ENCODE results near the gene CLTC. TPM values are rescaled to one million over a fixed set of nuclear protein-coding genes. Genes with fewer than 3 reads are reported as not detected.

The CLTC gene
- polyA plus RNA-seq, 1 donor: 183 TPM

DNA sequence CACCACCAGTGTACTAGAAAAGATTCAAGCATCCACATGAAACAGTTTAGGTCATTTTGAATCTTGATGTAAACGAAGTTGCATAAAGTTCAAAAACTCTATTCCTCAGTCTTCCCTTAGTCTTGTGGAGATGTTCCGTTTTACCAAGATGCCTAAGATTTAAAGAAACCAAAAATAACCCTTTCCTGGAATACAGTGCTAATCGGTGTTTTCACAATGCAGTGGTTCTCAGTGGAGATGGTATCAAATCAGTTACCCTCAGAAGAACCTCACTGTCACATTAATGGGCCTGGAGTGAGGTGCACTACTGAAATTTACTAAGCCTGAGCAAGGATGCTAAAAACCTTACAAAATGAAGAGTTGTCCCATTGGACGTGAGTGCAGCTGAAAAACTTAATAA is 78.4 kb downstream of the CLTC start:
- H3K27ac ChIP-seq (ENCODE audit: low read length): no peak overlapping the region
- WGBS (ENCODE audit: insufficient coverage, low lambda C conversion rate): 67% methylated on average over 1 of the region's 4 CpGs
- H3K4me1 ChIP-seq (ENCODE audit: control insufficient read depth, insufficient read depth, low read length): peaks cover 12% of the 10 kb centered on the region
- H3K9me3 ChIP-seq (ENCODE audit: control insufficient read depth, low read depth, low read length): no peaks in the 10 kb centered on the region
- H3K27me3 ChIP-seq (ENCODE audit: control insufficient read depth, insufficient read depth, low read length): no peaks in the 10 kb centered on the region
- no peak for DNase-seq
- no peak overlapping the region for H3K4me3 ChIP-seq (ENCODE audit: low read length)
- peaks cover 69% of the 10 kb centered on the region for H3K36me3 ChIP-seq (ENCODE audit: control insufficient read depth, insufficient read depth, low read length)

DNA sequence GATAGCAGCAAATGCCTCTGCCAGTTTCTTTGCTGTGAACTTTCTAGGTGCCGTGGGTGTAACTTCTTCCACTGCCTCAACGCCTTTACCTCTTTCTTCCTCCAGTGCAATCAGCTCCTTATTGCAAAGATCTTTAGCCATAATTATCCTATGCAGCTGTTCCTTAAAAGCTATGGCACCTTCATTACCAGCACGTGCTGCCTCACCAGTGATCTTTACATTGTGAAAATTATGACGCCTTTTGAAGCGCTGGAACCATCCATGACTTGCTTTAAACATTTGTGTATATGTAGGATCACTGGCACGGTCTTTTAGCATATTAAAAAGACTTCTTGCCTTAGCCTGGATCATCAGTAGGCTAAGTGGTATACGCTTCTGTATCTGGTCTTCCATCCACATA is 79.5 kb downstream of the CLTC start:
- Histone ChIP-seq H3K4me1 (ENCODE audit: control insufficient read depth, insufficient read depth, low read length) (peaks cover 12% of the 10 kb centered on the region), H3K36me3 (ENCODE audit: control insufficient read depth, insufficient read depth, low read length) (peaks cover 60% of the 10 kb centered on the region), H3K27ac (ENCODE audit: low read length) (no peak overlapping the region), H3K9me3 (ENCODE audit: control insufficient read depth, low read depth, low read length) (no peaks in the 10 kb centered on the region), H3K27me3 (ENCODE audit: control insufficient read depth, insufficient read depth, low read length) (no peaks in the 10 kb centered on the region), H3K4me3 (ENCODE audit: low read length) (no peak overlapping the region)
- 100% methylated on average over 1 of the region's 7 CpGs for WGBS (ENCODE audit: insufficient coverage, low lambda C conversion rate)
- DNase-seq: no peak

DNA sequence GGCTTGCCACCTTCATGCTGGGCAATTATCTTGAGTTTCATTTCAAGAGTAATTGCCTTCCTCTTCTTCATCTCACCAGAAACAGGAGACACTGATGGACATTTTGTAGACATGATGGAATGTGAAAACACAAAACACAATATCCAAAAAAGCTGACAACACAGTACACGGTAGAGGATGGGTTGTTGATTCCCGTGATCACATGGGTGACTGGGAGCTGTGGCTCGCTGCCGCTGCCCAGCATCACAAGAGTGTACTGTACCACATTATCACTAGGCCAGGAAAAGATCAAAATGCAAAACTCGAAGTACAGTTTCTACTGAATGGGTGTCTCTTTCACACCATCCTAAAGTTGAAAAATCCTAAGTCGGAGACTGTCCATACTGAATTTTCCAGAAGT is 80.1 kb downstream of the CLTC start:
- Histone ChIP-seq H3K9me3 (ENCODE audit: control insufficient read depth, low read depth, low read length) (no peaks in the 10 kb centered on the region), H3K4me1 (ENCODE audit: control insufficient read depth, insufficient read depth, low read length) (peaks cover 12% of the 10 kb centered on the region)
- WGBS (ENCODE audit: insufficient coverage, low lambda C conversion rate): 86% methylated on average over 2 of the region's 6 CpGs

DNA sequence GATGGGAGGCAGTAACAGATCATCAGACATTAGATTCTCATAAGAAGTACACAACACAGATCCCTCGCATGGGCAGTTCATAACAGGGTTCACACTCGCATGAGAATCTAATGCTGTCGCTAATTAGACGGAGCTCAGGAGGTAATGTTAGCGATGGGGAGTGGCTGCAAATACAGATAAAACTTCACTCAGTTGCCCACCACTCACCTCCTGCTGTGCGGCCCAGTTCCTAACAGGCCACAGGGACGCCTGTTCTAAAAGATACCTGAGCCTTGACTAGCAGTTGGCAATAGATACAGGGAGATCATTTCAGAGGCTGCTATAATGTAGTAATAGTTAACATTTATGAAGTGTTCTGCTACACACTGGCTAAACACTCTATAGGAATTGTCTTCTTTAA is 82.6 kb downstream of the CLTC start:
- WGBS (ENCODE audit: insufficient coverage, low lambda C conversion rate): no CpG with 5 or more reads among the region's 7 CpGs
- no peak for DNase-seq

More for the DNA sequence above, 80.1 kb downstream of the CLTC start:
- DNase-seq: no peak
- Histone ChIP-seq H3K27me3 (ENCODE audit: control insufficient read depth, insufficient read depth, low read length) (no peaks in the 10 kb centered on the region), H3K27ac (ENCODE audit: low read length) (no peak overlapping the region), H3K36me3 (ENCODE audit: control insufficient read depth, insufficient read depth, low read length) (peaks cover 54% of the 10 kb centered on the region), H3K4me3 (ENCODE audit: low read length) (no peak overlapping the region)

DNA sequence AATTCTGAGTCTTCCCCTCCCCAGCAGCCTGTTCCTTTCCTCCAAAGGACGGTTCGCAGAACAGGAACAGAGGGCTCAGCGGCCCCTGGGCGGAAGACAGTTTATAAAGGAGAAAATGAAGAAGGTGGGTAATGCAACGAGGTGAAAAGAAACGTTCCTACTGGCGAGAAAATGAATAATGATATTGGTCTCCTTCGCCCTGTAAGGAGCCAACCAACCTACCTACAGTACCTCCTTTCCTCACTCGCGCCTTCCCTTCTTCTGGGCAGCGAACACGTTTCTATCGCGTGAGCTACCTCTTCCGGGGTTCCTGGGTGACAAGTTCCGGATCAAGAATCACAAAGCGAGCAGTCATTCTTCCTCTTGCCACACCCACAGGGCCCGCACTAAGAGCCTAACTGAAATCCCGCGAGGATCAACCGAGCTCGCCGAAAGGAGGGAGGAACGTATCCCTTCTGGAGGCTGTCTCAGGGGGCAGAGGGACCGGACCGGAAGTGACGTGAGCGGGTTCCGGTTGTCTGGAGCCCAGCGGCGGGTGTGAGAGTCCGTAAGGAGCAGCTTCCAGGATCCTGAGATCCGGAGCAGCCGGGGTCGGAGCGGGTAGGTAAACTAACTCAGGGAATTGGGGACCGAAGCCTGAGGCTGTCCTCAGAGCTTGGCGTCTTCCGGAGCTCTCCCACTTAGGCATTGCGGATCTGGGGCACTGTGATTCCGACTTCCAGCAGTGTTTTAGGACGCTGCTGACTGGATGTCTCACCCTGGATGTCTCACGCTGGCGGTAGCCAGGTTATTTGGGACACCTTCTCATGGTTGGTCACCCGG is 87.7 kb downstream of the CLTC start, which contains the start of the genes PTRH2 and VMP1:
Gene PTRH2, minus strand, starts transcription at position 282 of the 822 bp plus-strand sequence. CDS start 9,452 bp downstream, outside the sequence.
Gene VMP1, plus strand, starts transcription at position 506 of the 822 bp plus-strand sequence. CDS start 23,793 bp downstream, outside the sequence.
- Histone ChIP-seq H3K36me3 (ENCODE audit: control insufficient read depth, insufficient read depth, low read length) (peaks cover 2% of the 10 kb centered on the region), H3K4me1 (ENCODE audit: control insufficient read depth, insufficient read depth, low read length) (peaks cover 6% of the 10 kb centered on the region), H3K9me3 (ENCODE audit: control insufficient read depth, low read depth, low read length) (no peaks in the 10 kb centered on the region), H3K4me3 (ENCODE audit: low read length) (peak within 1 kb of the TSS; percentile 76), H3K27me3 (ENCODE audit: control insufficient read depth, insufficient read depth, low read length) (no peaks in the 10 kb centered on the region), H3K27ac (ENCODE audit: low read length) (peak within 1 kb of the TSS; percentile 89)
- peak; percentile 99 to 100 for DNase-seq
- WGBS (ENCODE audit: insufficient coverage, low lambda C conversion rate): no CpG with 5 or more reads among the region's 45 CpGs

More for the DNA sequence above, 82.6 kb downstream of the CLTC start:
- Histone ChIP-seq H3K27me3 (ENCODE audit: control insufficient read depth, insufficient read depth, low read length) (no peaks in the 10 kb centered on the region), H3K4me1 (ENCODE audit: control insufficient read depth, insufficient read depth, low read length) (no peaks in the 10 kb centered on the region), H3K4me3 (ENCODE audit: low read length) (no peak overlapping the region), H3K9me3 (ENCODE audit: control insufficient read depth, low read depth, low read length) (no peaks in the 10 kb centered on the region), H3K36me3 (ENCODE audit: control insufficient read depth, insufficient read depth, low read length) (peaks cover 30% of the 10 kb centered on the region), H3K27ac (ENCODE audit: low read length) (no peak overlapping the region)

DNA sequence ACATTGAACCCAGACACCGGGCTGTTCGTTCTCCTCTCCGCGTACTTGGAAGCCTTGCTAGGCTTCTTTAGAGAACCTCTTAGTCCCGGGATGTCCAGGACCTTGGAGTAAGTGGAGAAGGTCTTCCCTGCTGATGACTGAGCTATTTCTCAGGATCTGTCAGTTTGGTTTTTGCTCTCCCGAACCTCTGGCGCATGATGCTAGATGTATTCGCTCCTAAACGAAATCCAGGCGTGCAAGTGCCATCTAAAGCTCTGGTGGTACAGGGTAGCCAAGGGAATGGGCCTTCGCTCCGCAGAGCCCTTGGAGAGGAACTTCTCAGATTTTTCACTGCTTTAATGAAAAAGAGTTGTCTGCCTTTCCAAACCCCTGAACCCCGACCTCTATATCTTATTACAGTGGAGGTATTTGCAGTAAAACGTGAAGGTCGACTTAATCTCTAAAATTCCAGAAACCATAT is 88.3 kb downstream of the CLTC start:
- Histone ChIP-seq H3K4me3 (ENCODE audit: low read length) (peak overlapping the region; percentile 76), H3K27me3 (ENCODE audit: control insufficient read depth, insufficient read depth, low read length) (no peaks in the 10 kb centered on the region), H3K36me3 (ENCODE audit: control insufficient read depth, insufficient read depth, low read length) (no peaks in the 10 kb centered on the region), H3K27ac (ENCODE audit: low read length) (peak overlapping the region; percentile 89), H3K4me1 (ENCODE audit: control insufficient read depth, insufficient read depth, low read length) (peaks cover 13% of the 10 kb centered on the region), H3K9me3 (ENCODE audit: control insufficient read depth, low read depth, low read length) (no peaks in the 10 kb centered on the region)
- 0% methylated on average over 1 of the region's 15 CpGs for WGBS (ENCODE audit: insufficient coverage, low lambda C conversion rate)
- DNase-seq: no peak

DNA sequence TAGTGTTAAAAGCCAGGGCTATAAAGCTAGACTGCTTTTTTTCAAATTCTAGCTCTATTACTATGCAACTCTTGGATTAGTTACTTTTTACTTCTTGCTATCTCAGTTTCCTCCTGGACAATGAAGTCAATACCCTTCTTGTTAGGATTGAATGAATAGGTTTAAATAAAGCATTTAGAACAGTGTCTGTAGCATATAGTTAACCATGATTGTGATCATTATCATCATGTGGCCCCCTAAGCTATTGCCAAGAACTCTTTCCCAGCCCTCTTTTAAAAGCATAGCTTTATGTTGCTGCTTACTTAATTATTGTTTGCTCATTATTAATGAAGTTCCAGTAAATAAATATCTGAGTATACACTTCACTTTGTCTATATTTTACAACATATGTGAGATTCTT is 92.2 kb downstream of the CLTC start:
- Histone ChIP-seq H3K36me3 (ENCODE audit: control insufficient read depth, insufficient read depth, low read length) (peaks cover 2% of the 10 kb centered on the region), H3K4me1 (ENCODE audit: control insufficient read depth, insufficient read depth, low read length) (peaks cover 13% of the 10 kb centered on the region), H3K27ac (ENCODE audit: low read length) (peak overlapping the region; percentile 2), H3K4me3 (ENCODE audit: low read length) (no peak overlapping the region), H3K27me3 (ENCODE audit: control insufficient read depth, insufficient read depth, low read length) (no peaks in the 10 kb centered on the region), H3K9me3 (ENCODE audit: control insufficient read depth, low read depth, low read length) (no peaks in the 10 kb centered on the region)
- DNase-seq: no peak

- H3K4me3 ChIP-seq (ENCODE audit: low read length): no peak overlapping the region
- H3K36me3 ChIP-seq (ENCODE audit: control insufficient read depth, insufficient read depth, low read length): peaks cover 5% of the 10 kb centered on the region
- peaks cover 13% of the 10 kb centered on the region for H3K4me1 ChIP-seq (ENCODE audit: control insufficient read depth, insufficient read depth, low read length)
- H3K27ac ChIP-seq (ENCODE audit: low read length): no peak overlapping the region
- H3K27me3 ChIP-seq (ENCODE audit: control insufficient read depth, insufficient read depth, low read length): no peaks in the 10 kb centered on the region
- no peak for DNase-seq
- WGBS (ENCODE audit: insufficient coverage, low lambda C conversion rate): 100% methylated on average over 1 of the region's 2 CpGs
- no peaks in the 10 kb centered on the region for H3K9me3 ChIP-seq (ENCODE audit: control insufficient read depth, low read depth, low read length)
Observed at GRCh38 chr17:59712862-59713261, 93.2 kb downstream of the CLTC start.

DNA sequence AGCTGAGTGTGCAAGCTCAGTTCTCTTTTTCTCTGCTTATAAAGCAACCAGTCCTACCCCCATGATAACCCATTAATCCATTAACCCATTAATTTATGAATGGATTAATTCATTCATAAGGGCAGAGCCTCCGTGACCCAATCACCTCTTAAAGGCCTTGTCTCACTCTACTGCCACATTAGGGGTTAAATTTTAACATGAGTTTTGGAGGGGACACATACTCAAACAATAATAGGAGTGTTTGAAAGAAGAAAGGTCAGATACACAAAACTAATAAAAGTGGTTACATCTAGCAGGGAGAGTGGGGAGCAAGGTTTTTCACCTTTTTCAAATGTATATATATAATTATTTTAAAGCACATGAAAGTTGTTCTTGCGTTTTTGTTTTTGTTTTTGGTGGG is 94.6 kb downstream of the CLTC start:
- Histone ChIP-seq H3K27ac (ENCODE audit: low read length) (no peak overlapping the region), H3K4me3 (ENCODE audit: low read length) (no peak overlapping the region), H3K27me3 (ENCODE audit: control insufficient read depth, insufficient read depth, low read length) (no peaks in the 10 kb centered on the region), H3K36me3 (ENCODE audit: control insufficient read depth, insufficient read depth, low read length) (peaks cover 9% of the 10 kb centered on the region), H3K9me3 (ENCODE audit: control insufficient read depth, low read depth, low read length) (no peaks in the 10 kb centered on the region), H3K4me1 (ENCODE audit: control insufficient read depth, insufficient read depth, low read length) (peaks cover 13% of the 10 kb centered on the region)
- WGBS (ENCODE audit: insufficient coverage, low lambda C conversion rate): 60% methylated on average over 1 of the region's 2 CpGs
- DNase-seq: no peak

DNA sequence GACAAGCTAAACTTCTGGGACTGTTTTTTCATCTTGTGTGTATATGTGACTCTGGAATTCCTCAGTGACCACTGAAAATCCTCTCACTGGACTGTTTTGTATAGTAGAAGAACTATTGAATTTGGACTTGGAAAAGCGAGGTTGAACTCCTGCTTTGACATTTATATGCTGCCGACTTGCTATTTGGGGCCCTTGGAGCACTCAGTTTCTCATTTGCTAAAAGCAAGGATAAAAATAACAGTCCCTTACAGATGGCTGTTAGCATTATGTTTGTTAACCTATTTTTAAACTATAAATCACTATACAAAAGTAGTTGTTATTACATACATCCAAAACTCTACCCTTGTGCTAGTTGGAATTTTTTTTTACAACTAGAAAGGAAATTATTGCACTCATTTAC is 96.7 kb downstream of the CLTC start:
- Histone ChIP-seq H3K36me3 (ENCODE audit: control insufficient read depth, insufficient read depth, low read length) (peaks cover 9% of the 10 kb centered on the region), H3K4me3 (ENCODE audit: low read length) (no peak overlapping the region), H3K27me3 (ENCODE audit: control insufficient read depth, insufficient read depth, low read length) (no peaks in the 10 kb centered on the region), H3K27ac (ENCODE audit: low read length) (no peak overlapping the region), H3K4me1 (ENCODE audit: control insufficient read depth, insufficient read depth, low read length) (peaks cover 9% of the 10 kb centered on the region), H3K9me3 (ENCODE audit: control insufficient read depth, low read depth, low read length) (no peaks in the 10 kb centered on the region)
- no peak for DNase-seq
- WGBS (ENCODE audit: insufficient coverage, low lambda C conversion rate): no CpG with 5 or more reads among the region's 2 CpGs

- H3K27ac ChIP-seq (ENCODE audit: low read length): no peak overlapping the region
- H3K27me3 ChIP-seq (ENCODE audit: control insufficient read depth, insufficient read depth, low read length): no peaks in the 10 kb centered on the region
- H3K4me1 ChIP-seq (ENCODE audit: control insufficient read depth, insufficient read depth, low read length): peaks cover 16% of the 10 kb centered on the region
- peaks cover 9% of the 10 kb centered on the region for H3K36me3 ChIP-seq (ENCODE audit: control insufficient read depth, insufficient read depth, low read length)
- no peaks in the 10 kb centered on the region for H3K9me3 ChIP-seq (ENCODE audit: control insufficient read depth, low read depth, low read length)
- DNase-seq: no peak
- H3K4me3 ChIP-seq (ENCODE audit: low read length): no peak overlapping the region
Observed at GRCh38 chr17:59719526-59719925, 99.8 kb downstream of the CLTC start.

Measured in large intestine (tissue), 3 donors.